Measurements from ENCODE around the gene EFNA2.

DNA sequence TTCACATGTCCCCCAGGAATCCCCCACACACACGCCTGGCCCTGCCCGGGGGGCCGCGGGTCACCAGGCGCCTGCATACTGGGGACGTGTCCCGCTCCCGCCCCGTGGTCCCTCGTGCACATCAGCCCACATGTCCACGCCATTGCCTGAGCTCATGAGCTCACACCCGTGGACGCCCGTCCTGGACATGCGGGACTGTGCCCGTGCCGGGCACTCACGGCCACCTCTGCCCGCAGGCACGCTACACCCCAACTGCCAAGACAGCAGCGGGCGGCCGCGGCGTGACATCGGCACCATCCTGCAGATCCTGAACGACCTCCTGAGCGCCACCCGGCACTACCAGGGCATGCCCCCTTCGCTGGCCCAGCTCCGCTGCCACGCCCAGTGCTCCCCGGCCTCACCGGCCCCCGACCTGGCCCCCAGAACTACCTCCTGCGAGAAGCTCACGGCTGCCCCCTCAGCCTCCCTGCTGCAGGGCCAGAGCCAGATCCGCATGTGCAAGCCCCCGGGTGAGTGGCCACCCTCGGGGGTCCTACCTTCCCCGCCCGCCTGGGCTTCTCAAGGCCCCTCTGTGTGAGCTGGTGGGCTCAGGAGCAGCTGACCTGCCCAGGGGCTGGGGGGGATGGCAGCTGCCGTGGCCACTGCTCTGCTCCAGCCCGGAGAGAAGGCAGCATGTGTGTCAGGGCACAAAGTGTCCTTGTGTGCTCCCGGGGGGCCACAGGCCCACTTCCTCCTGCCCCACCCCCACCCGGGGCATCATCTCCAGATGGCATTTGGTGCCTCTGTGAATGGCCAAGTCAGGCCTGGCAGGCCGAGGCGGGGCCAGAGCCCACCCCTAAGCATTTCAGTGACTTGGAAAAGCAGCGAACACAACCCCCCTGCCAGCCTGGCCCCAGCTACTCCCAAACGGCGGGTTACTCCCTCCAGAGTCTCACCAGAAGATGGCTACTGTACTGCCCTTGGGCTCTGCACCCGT, 30.2 kb upstream of the EFNA2 start:
- TF ChIP-seq, protein P1, sequence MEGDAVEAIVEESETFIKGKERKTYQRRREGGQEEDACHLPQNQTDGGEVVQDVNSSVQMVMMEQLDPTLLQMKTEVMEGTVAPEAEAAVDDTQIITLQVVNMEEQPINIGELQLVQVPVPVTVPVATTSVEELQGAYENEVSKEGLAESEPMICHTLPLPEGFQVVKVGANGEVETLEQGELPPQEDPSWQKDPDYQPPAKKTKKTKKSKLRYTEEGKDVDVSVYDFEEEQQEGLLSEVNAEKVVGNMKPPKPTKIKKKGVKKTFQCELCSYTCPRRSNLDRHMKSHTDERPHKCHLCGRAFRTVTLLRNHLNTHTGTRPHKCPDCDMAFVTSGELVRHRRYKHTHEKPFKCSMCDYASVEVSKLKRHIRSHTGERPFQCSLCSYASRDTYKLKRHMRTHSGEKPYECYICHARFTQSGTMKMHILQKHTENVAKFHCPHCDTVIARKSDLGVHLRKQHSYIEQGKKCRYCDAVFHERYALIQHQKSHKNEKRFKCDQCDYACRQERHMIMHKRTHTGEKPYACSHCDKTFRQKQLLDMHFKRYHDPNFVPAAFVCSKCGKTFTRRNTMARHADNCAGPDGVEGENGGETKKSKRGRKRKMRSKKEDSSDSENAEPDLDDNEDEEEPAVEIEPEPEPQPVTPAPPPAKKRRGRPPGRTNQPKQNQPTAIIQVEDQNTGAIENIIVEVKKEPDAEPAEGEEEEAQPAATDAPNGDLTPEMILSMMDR (IDR thresholded peaks at IDR 0.05) = no peak
- no peak for TF ChIP-seq POLR2A (IDR thresholded peaks at IDR 0.05)
